Measurements from ENCODE around the gene SBF2.
A peak's percentile ranks its signal among the peaks of the same experiment; 100 is the strongest.

The SBF2 gene

GRCh38 chr11:10317151-10317755 is 23.2 kb upstream of the SBF2 start:
- DNase-seq, result peak; percentile 68

- no peak for DNase-seq
Observed at GRCh38 chr11:10315083-10315482, 21.1 kb upstream of the SBF2 start.

GRCh38 chr11:10314199-10315072 is 20.4 kb upstream of the SBF2 start:
- DNase-seq, result peak; percentile 59

- no peak for DNase-seq
Observed at GRCh38 chr11:10311802-10312201, 17.8 kb upstream of the SBF2 start.

GRCh38 chr11:10310301-10310841 is 16.4 kb upstream of the SBF2 start:
- DNase-seq, result no peak

GRCh38 chr11:10309163-10310093 is 15.4 kb upstream of the SBF2 start:
- peak; percentile 34 for DNase-seq

GRCh38 chr11:10308201-10308954 is 14.4 kb upstream of the SBF2 start:
- DNase-seq, result no peak

GRCh38 chr11:10307400-10308200 is 13.6 kb upstream of the SBF2 start:
- peak; percentile 75 for DNase-seq

GRCh38 chr11:10307022-10307399 is 13.0 kb upstream of the SBF2 start:
- no peak for DNase-seq

GRCh38 chr11:10305964-10306918 is 12.2 kb upstream of the SBF2 start:
- no peak for DNase-seq

GRCh38 chr11:10305262-10305963 is 11.4 kb upstream of the SBF2 start:
- DNase-seq, result no peak

GRCh38 chr11:10304495-10305261 is 10.7 kb upstream of the SBF2 start, which contains the start of gene ADM:
Gene ADM (plus strand): TSS chr11:10305073. CDS start chr11:10305701, 628 bp downstream.
- peak; percentile 83 for DNase-seq

- DNase-seq, result peak; percentile 28
Observed at GRCh38 chr11:10303558-10304363, 9.7 kb upstream of the SBF2 start.

GRCh38 chr11:10302744-10303557 is 8.9 kb upstream of the SBF2 start:
- DNase-seq, result peak; percentile 59

GRCh38 chr11:10302359-10302743 is 8.3 kb upstream of the SBF2 start:
- DNase-seq, result peak; percentile 42

GRCh38 chr11:10301656-10302358 is 7.8 kb upstream of the SBF2 start:
- DNase-seq, result no peak
